HG03103 (cell line): ENCODE measurements around the gene PTS.
A peak's percentile ranks its signal among the peaks of the same experiment; 100 is the strongest.

ENCODE experiments used
- ATAC-seq: cut with Tn5 transposase; IDR thresholded peaks from one replicate; pipeline ENCODE4 v1.9.1; 2021; ENCODE audit warnings: low read depth; ENCODE audit not compliant: unreplicated experiment

The PTS gene

DNA sequence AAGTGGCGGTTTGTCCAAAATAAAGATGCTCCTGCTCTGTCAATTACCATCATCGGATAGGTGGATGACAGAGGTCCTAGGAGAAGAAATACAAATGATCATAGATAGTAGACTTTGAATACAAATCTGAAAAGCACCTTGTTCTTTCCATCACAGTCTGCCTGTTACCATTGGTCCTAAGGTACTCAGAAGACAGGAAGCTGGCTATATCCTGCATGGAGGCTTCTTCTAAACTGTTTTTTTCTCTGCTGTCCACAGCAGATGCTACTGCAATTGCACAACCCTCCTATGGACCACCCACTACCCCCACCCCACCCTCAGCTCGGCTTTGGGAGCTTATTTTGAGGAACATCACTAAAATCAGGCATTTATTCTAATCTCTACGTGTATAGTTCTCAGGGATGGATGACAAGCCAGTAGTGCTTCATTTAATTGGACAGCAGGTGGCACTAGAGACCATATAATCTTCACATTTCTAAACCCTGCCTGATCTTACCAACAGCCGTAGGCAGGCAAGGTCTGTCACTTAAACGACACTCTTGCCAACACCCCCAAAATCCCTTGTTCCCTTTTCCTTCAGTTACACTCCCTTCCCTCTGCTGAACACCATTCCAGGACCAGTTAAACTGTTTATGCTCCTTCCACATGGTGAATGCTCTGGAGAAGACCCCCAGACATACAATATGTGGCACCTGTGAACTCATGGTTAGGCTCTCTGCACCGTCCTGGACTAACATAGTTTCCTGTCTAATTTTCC lies 6.6 kb upstream of the PTS start:
- peak; percentile 90 for ATAC-seq

DNA sequence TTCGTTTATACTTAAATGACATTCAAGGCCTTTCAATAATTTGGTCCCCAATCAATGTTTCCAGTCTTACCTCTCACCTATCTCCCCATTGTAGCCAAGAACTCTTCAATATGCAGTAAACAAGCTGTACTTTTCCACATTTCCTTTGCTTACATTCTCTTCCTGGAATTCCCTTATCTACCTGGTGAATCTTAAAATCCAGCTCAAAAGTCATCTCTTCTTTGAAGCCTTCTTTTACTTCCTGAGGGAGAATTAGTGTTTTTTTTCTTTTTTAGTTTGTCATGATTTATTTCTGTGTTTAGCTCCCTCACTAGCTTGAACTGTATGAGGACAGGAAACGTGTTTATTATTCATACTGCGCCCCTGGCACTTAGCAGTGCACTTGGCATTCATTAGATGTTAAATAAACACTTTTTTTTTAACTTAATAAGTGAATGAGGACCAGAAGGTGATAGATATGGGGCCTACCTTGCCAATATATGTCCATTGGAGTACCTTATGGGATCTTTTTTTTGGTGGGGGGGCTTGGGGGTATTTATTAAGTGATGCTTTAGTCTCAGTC lies 4.9 kb upstream of the PTS start:
- ATAC-seq: no peak

DNA sequence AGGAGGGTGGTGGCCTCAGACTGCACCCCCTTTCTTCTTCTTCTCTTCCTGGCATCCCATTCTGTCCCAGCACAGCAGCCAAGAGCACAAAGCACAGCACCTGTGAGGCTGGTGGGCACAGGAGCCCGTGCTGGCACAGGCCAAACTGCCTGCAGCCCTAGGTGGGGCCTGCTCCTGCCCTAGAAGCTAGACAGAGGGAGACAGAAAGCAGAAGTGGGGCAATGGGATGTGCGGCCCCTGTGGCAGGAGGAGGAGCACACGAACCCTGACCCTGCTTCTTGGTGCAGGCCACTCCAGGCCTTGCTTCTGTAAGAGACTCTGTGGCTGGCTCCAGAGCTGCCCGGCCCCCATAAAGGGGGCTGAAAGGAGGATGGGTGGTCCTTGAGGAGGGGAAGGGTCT lies 3.9 kb upstream of the PTS start:
- ATAC-seq: no peak

DNA sequence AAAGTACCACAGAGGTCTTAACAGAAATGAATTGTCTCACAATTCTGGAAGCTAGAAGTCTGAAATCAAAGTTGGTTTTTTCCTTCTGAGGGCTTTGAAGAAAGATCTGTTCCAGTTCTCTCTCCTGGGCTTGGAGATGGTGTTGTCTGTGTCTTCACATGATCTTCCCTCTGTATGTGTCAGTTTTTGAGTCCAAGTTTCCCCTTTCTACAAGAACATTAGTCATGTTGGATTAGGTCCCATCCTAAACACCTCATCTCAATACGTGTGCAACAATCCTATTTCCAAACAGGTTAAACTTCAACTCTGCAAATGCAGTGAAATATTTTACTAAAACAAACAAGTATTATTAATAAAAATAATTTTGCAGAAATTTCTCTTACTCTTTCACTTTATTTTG lies 3.1 kb upstream of the PTS start:
- ATAC-seq: no peak

DNA sequence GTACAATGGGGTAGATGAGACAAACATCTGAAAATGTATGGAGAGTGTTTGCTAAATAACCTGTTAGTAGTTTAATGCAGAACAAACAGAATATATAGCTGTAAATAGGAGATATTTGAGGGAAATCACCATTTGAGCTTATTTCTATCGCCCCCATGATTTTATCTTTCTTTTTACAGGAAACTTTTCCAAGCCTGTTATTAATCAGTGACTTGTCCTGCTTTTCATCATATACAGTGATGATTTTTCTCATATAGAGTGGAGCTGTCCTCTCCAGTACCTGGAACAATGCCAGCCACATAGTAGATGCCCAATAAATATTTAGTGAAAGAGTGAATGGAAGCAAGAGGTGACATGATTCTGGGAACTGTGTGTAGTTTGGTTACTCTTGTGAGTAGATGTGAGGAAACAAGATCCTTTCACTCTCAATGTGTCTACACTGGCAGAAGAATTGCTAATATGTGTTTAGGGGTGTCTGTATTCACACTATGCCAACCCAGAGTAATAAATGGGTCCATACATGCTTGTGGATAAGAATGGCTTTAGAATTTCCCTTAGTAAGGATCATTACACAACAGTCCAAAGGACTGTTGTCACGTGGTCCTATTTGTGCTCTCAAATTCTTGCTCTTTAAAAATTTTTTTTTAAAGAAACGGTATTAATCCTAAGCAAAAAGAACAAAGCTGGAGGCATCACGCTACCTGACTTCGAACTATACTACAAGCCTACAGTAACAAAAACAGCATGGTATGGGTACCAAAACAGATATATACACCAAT lies 2.3 kb upstream of the PTS start:
- ATAC-seq: no peak

DNA sequence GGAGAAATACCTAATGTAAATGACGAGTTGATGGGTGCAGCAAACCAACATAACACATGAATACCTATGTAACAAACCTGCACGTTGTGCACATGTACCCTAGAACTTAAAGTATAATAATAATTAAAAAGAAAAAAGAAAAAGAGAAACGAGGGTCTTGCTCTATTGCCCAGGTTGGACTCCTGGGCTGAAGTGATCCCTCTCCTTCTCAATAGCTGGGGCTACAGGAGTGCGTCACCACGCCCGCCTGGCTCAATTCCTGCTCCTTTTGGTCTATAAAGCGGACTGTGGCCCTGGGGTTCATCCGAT lies 521 bp upstream of the PTS start:
- no peak for ATAC-seq

DNA sequence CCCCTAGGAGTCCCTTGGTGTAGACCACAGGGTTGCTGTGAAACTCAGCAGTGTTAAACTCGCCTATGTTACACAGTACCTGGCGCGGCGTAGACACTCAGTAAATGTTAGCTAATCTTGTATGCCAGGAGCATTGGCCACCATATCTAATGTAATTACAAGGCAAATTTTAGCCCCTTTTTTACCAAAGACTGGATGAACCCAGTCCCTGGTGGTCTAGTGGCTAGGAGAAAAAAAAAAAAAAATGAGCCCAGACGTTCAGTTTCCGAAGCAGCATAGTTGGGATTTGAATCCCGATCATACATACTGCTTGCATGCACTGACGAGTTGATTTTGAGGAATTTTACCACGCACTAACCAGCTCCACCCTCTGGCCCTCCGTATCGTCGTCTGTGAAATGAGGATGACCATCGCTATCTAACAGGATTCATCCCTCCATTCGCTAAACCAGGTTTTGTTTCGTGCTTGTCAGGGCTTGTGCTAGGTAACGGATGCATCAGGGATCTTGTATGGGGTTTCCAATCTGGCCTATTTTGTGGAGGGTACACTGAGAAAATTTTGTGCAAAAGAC lies 688 bp downstream of the PTS start:
- ATAC-seq: peak; percentile 35

DNA sequence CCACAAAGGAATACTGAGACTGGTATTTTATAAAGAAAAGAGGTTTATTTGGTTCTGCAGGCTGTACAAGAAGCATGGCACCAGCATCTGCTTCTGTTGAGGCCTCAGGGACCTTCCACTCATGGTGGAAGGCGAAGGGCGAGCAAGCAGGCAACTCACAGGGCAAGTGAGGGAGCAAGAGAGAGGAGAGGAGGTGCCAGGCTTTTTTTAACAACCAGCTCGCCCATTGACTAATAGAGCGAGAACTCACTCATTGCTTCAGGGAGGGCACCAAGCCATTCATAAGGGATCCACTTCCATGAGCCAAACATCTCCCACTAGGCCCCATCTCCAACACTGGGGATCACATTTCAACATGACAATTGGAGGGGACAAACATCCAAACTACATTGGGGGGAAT lies 1.2 kb downstream of the PTS start:
- ATAC-seq: no peak

DNA sequence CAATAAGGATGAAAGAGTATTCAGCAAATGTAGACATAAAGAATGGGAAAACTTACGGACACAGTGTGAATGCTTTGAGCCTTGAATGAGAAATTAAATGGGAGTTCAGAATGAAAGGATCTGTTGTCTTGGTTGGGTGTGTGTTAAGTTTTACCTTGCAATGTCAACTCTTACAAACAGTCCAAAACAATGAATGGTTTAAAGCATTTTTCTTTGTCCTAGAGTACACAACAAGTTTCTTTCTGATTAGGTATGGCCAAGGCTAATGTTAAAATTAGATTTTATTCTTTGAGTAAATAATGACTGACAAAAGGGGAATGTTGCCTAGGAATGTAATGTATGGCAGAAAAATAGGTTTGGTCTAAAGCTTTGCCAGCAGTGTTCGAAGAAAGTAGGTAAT lies 2.5 kb downstream of the PTS start:
- ATAC-seq: no peak

DNA sequence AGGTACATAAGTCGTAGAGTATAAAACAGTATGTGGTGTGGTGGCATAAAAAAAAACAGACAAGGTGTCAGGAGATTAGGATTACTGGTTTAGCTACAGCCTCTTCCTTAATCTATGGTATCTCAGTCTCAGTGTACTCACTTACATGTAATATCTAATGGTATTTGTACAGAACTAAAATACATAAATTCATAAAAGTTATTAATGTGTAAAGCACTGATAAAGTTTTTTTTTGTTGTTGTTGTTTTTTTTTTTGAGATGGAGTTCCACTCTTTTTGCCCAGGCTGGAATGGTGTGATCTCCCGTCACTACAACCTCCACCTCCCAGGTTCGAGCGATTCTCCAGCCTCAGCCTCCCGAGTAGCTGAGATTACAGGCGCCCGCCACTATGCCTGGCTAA lies 2.9 kb downstream of the PTS start:
- ATAC-seq: no peak

DNA sequence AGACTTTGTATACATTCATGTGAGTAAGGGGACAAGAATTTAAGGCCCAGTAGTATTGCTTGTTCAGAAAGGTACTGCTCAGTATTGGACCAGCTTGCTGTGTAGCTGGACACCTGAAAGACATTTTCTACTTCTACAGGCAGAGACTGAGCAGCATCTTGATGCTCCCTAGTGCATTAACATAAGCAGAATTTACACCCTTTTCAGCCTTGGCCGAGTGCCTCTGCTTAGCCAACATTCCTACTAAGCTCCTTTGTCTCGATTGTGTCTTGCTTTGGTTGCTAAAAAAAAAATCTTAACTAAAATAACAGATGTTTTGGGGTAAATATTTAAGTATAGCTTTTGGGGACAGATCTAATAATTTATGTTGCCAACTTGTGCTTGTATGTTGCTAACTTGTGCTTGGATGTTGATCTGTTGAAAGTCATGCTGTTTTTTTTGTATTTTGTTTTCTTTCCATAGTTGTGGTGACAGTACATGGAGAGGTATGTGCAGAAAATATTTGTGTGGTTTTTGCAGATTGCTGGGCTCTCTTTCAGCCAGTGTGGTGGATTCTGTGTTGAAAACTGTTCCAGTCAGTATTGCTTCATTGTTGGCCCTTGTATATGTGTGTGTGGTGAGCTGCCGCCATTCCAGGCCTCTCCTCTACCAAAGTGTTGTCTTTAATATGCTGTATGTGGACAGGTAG lies 3.7 kb downstream of the PTS start:
- no peak for ATAC-seq

DNA sequence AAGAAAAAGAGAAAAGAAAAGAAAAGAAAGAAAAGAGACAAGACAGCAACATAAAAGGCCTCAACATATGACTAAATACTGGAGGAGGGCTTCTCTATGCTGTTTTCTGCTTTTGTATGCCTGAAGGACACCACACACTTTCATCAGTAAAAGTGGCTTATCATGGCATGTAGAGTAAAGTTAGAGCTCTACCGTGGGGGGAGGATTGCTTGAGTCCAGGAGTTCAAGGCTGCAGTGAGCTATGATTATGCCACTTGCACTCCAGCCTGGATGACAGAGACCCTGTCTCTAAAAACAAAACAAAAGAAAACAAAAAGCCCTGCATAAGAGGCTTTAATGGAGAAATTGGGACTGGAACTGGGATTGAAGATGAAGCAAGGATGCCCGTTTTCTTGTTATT lies 5.7 kb downstream of the PTS start:
- ATAC-seq: no peak

DNA sequence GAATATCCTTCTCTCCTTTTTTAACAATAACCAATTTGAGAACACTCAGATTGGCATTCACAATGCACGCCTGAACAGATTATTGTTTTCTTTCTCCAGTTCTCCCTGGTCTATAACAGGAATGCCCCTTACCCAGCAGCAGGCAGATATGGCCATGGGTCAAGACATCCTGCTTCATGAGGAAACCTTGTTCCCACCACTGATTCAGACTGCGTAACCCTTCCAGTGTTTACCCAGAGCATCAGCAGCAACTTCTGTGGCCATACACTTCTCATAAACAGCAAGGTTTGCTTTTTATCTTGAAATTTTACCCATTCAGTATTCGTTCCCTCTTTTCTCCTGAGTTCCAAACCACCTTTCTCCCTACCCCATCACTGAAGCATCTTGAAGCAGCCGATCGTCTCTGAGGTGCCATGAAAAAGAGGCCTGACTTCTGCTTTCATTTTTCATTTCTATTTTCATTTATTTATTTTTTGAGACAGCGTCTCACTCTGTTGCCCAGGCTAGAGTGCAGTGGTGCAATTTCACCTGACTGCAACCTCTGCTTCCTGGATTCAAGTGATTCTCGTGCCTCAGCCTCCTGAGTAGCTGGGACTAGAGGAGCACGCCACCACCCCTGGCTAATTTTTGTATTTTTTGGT lies 9.6 kb downstream of the PTS start:
- ATAC-seq: peak; percentile 66

DNA sequence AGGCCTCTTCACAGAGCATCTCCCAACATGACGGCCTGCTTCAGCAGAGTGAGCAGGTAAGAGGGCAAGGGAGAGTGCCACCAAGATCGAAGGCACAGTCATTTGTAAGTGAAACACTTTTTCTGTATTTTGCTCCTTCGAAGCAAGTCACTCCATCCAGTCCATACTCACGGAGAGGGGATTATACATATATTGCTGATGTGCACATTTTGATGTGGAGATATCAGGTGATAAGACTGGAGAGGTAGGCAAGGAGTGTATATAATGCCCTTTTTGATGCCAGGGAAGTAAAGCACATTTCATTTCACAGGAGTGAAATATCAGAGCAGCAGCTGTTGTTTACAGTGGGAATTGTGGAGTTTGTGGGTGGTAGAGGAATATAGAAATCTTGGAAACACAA lies 11.2 kb downstream of the PTS start:
- no peak for ATAC-seq

DNA sequence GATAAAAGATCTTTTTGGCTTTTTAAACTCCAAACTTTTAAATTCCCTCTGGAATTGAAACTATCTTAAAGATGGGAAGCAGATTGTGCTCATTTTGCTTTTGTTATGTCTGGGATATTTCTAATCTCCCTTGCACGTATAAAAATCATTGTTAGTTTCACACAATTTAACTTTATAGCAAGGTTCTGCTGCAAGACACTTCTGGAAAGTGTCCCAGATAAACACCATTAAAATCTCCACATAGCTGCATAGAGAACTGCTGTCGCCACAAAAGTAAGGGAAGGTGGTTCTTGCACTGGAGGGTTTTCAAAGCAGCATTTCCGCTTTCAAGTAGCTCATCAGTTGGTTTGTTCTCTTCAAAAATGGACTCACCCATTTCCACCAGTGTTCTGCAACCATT lies 11.8 kb downstream of the PTS start:
- no peak for ATAC-seq

DNA sequence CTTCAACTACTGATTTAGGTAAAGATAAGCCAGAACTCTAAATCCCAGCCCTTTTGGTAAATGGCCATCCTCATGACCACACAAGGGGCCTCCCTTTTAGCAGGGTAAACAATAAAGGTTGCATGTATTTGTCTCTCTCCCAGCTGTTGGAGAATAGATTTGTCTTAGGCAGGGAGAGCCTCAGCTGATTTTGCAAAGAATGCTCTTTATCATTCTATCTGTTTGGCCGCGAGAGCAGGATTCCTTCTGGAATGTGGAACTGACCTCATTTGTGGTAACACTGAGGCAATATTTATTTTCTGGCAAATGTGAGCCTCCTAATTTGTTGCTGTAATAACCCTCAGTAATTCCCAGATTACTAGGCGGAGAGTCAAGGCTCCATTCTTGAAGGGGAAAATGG lies 15.3 kb downstream of the PTS start:
- no peak for ATAC-seq

DNA sequence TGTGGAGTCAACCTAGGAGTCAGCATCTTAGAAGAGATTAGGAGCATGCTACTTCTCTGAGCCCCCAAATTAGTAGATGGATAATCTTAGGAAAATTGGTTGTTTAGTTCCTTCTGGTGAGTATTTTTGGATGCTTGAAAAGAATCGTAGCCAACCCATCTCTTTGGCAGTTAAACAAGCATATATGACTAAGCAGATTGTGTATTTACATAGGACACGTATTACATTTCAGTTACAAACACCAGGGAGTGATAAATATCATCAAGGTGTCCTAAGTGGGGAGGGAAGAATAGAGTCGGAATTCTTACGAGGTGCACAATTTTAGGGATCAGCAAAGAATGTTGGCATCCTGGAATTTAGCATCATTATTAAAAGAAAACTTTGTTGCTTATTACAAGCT lies 21.0 kb downstream of the PTS start:
- no peak for ATAC-seq

DNA sequence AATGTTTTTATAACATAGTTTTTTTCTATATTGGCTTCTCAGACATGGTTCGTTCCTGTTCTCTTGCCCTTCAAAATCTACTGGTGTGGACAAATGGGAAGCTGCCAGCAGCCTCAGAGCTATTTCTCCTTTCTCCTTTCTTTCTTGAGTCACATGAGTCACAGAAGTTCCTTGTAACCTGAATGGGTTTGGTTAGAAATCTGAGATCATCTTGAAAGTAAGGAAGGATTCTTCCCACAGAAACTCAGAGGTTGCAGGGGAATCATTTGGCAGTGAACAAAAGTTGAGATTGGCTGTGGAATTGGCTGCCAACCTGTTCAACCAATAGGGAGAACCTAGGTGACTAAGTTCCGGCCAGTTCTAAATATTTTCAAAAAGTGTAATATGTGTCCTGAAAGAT lies 22.0 kb downstream of the PTS start:
- ATAC-seq: no peak

DNA sequence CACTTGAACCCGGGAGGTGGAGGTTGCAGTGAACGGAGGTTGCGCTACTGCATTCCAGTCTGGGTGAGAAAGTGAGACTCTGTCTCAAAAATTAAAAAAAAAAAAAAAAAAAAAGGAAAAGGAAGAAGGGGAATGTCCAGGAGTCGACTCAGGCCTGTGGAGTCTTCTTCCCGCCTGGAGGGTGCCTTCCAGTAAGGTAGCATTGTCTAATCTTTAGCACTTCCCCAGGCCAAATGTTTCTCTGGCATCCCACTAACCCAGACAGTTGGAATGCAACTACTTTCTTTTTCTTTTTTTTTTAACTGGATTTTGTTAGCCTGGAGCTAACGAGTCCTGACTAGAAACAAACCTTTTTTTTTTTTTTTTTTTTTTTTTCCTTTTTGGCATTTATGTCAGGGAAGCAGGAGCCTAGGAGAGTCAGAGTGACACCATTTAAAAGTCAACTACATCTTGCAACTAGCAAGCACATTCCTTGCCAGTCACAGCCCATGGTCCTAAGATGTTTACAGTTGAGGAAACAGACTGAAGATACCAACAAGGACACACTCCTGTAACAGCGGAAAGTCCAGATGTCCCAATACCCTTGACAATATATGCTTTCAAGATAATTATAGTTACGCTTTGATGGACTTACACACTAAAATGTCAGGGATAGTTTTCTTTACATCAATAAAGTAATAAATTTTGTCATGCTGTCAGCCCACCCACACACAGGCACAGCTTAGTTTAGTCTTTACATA lies 23.8 kb downstream of the PTS start:
- no peak for ATAC-seq

DNA sequence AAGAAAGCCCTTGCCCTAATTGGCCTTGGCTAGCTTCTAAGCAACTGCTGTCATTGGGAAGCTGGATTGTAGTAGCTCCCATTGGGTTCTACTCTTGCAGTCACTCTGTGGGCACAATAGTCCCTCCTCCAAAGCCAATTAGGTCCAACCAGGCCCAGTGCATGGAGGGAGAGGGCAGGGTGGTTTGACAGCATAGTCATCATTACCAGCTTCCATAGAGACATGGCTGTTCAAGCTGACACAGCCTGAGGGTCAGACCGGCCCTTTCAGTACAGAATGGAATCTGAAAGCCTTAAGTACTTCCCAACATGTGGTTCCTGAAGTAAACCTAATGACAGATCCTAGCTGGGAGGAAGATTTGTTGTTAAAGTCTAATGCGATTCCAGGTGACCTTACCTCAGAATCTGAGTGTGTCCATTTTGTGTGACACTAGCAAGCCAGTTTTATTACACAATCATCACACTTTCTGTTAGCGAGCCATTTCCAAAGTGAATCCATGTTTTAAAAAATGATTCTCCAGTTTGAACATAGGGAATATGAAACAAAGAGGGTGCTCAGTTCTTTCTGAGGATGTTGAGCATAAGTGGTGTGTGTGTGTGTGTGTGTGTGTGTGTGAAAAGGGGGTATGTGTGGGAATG lies 27.5 kb downstream of the PTS start:
- no peak for ATAC-seq
